ENCODE results near the gene ITIH2.

DNA sequence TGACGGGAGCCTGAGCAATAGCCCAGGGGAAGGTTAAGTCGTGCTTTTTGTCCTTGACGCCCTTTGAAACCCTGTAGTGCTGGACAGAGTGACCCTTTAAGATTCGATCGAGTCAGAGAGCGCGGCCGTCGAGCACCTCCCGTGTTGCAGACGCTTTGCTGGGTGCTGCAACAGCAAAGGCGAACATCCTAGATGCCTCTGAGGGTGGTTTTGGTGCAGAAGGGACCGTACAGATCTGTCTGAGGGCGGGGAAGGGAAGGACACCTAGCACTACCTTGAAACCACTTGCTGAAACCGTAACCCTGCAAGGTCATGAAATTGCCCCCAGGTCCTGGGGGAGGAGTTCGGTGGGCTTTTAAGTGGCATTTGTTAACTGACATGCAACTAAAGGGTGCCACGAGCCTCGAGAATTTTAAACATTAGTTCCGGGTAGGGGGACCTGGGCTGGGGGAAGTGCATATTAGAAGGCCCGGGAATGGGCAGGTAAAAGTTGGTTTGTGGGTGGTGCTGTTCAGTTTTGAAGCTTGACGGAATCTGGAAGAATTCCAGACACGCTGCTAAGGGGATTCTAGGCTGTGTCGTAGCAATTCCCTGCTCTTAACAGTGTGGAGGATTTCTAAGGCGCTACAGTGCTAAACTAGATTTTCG is 85.6 kb downstream of the ITIH2 start:
- TF ChIP-seq, protein P1, sequence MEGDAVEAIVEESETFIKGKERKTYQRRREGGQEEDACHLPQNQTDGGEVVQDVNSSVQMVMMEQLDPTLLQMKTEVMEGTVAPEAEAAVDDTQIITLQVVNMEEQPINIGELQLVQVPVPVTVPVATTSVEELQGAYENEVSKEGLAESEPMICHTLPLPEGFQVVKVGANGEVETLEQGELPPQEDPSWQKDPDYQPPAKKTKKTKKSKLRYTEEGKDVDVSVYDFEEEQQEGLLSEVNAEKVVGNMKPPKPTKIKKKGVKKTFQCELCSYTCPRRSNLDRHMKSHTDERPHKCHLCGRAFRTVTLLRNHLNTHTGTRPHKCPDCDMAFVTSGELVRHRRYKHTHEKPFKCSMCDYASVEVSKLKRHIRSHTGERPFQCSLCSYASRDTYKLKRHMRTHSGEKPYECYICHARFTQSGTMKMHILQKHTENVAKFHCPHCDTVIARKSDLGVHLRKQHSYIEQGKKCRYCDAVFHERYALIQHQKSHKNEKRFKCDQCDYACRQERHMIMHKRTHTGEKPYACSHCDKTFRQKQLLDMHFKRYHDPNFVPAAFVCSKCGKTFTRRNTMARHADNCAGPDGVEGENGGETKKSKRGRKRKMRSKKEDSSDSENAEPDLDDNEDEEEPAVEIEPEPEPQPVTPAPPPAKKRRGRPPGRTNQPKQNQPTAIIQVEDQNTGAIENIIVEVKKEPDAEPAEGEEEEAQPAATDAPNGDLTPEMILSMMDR (IDR thresholded peaks at IDR 0.05; ENCODE audit: insufficient read depth, low read length, poor library complexity, severe bottlenecking) = no peak
- TF ChIP-seq EZH2phosphoT487 (conservative IDR thresholded peaks at IDR 0.05; ENCODE audit: low read length) = no peak
